ENCODE measurements around the gene COLEC11. TPM values are rescaled to one million over a fixed set of nuclear protein-coding genes. Genes with fewer than 3 reads are reported as not detected.

COLEC11 gene
- total and polyA plus RNA-seq, 12 donors = 16.8 to 155 (median 69.3) TPM

GRCh38 chr2:3604207-3604877 lies 9.4 kb downstream of the COLEC11 start:
- intact Hi-C loops (cut with DNase I) = no loop called here
- H3K4me3 ChIP-seq = no peak overlapping the region
- H3K27me3 ChIP-seq = no peaks in the 10 kb centered on the region
- H3K27ac ChIP-seq = peak overlapping the region in 1 of 5 donors; percentile 49
- H3K9me3 ChIP-seq (replicated peaks in 1 of 3) = no peaks in the 10 kb centered on the region
- TF ChIP-seq CTCF (IDR thresholded peaks at IDR 0.05) (no peak), POLR2A (IDR thresholded peaks at IDR 0.05) (no peak)
- 78 to 82% (median 80%) methylated on average over 3 to 16 of the region's 16 CpGs for WGBS, 4 donors
- peaks cover 0 to 7% of the 10 kb centered on the region in 2 donors for H3K4me1 ChIP-seq (replicated peaks in 1 of 2)
- H3K36me3 ChIP-seq (replicated peaks in 1 of 2) = no peaks in the 10 kb centered on the region
- peak in 2 of 7 donors; percentile 22 to 73 for DNase-seq

GRCh38 chr2:3604991-3605961 lies 10.4 kb downstream of the COLEC11 start:
- no peak overlapping the region for H3K4me3 ChIP-seq
- 24 to 77% (median 53%) methylated on average over 21 to 43 of the region's 44 CpGs for WGBS, 4 donors

GRCh38 chr2:3606028-3606369 lies 11.1 kb downstream of the COLEC11 start:
- no peak for TF ChIP-seq CTCF (IDR thresholded peaks at IDR 0.05)
- no peak for TF ChIP-seq POLR2A (IDR thresholded peaks at IDR 0.05)
- intact Hi-C loops (cut with DNase I) = no loop called here
- peaks cover 0 to 7% of the 10 kb centered on the region in 2 donors for H3K4me1 ChIP-seq (replicated peaks in 1 of 2)
- no peaks in the 10 kb centered on the region for H3K9me3 ChIP-seq (replicated peaks in 1 of 3)
- DNase-seq = peak in 1 of 7 donors; percentile 18
- H3K4me3 ChIP-seq = no peak overlapping the region
- WGBS, 4 donors = 69 to 83% (median 77%) methylated on average over 6 to 11 of the region's 11 CpGs
- peak overlapping the region in 2 of 5 donors; percentile 43 to 69 for H3K27ac ChIP-seq
- H3K36me3 ChIP-seq (replicated peaks in 1 of 2) = no peaks in the 10 kb centered on the region
- no peaks in the 10 kb centered on the region for H3K27me3 ChIP-seq

More at GRCh38 chr2:3604991-3605961, 10.4 kb downstream of the COLEC11 start:
- peak overlapping the region in 3 of 5 donors; percentile 40 to 69 (median 43) for H3K27ac ChIP-seq
- DNase-seq = peak; percentile 35 to 89 (median 72)
- no peak for TF ChIP-seq CTCF (IDR thresholded peaks at IDR 0.05)
- H3K36me3 ChIP-seq (replicated peaks in 1 of 2) = no peaks in the 10 kb centered on the region
- intact Hi-C loops (cut with DNase I) = no loop called here
- no peaks in the 10 kb centered on the region for H3K27me3 ChIP-seq
- no peaks in the 10 kb centered on the region for H3K9me3 ChIP-seq (replicated peaks in 1 of 3)
- H3K4me1 ChIP-seq (replicated peaks in 1 of 2) = peaks cover 0 to 7% of the 10 kb centered on the region in 2 donors

Data from adrenal gland (tissue), 12 donors.